Measurements from ENCODE around the gene GNG10. TPM values are rescaled to one million over a fixed set of nuclear protein-coding genes. Genes with fewer than 3 reads are reported as not detected.

The GNG10 gene
- total RNA-seq, 4 donors from 2014 or later = 9.0 to 54.9 (median 37.8) TPM

DNA sequence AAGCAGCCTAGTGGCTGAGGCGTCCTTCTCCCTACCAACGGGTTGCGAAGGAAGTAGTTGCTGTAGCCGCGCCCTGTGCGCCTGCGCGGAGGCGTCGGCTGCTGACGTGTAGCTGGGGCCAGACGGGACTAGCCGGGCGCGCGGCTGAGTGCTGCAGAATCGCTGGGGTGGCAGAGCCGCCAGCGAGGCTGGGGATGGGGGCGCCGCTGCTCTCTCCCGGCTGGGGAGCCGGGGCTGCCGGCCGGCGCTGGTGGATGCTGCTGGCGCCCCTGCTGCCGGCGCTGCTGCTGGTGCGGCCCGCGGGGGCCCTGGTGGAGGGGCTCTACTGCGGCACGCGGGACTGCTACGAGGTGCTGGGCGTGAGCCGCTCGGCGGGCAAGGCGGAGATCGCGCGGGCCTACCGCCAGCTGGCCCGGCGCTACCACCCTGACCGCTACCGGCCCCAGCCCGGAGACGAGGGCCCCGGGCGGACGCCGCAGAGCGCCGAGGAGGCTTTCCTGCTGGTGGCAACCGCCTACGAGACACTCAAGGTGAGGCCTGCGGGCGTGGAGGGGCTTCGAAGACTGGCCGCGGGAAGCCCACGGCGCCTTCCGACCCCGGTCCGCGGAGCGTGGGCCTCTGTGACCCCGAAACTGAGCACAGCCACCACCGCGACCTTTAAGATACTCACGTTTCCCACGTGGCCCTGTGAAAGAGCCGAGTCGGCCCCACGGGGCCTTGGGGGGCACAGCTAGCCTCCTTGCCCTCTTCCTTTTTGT lies 30.0 kb upstream of the GNG10 start, which contains the start of gene DNAJC25:
Gene DNAJC25, plus strand, starts transcription at position 121 of the 758 bp plus-strand sequence. Its CDS starts 74 bp downstream, at position 195.
- Histone ChIP-seq H3K9me3 (no peaks in the 10 kb centered on the region), H3K4me3 (peak within 1 kb of the TSS; percentile 80 to 97 (median 88)), H3K36me3 (no peaks in the 10 kb centered on the region), H3K4me1 (peaks cover 19 to 54% (median 19%) of the 10 kb centered on the region in 3 donors), H3K27ac (peak within 1 kb of the TSS; percentile 87 to 96 (median 94)), H3K27me3 (no peaks in the 10 kb centered on the region)
- WGBS, 2 donors = 0% methylated on average over 8 to 24 of the region's 79 CpGs
- intact Hi-C loops (cut with DNase I) = no loop called here
- peak; percentile 82 for DNase-seq
- TF ChIP-seq POLR2A (IDR thresholded peaks at IDR 0.05) = peak in 3 of 4 donors; percentile 99 to 100 (median 100)
- TF ChIP-seq, protein P1, sequence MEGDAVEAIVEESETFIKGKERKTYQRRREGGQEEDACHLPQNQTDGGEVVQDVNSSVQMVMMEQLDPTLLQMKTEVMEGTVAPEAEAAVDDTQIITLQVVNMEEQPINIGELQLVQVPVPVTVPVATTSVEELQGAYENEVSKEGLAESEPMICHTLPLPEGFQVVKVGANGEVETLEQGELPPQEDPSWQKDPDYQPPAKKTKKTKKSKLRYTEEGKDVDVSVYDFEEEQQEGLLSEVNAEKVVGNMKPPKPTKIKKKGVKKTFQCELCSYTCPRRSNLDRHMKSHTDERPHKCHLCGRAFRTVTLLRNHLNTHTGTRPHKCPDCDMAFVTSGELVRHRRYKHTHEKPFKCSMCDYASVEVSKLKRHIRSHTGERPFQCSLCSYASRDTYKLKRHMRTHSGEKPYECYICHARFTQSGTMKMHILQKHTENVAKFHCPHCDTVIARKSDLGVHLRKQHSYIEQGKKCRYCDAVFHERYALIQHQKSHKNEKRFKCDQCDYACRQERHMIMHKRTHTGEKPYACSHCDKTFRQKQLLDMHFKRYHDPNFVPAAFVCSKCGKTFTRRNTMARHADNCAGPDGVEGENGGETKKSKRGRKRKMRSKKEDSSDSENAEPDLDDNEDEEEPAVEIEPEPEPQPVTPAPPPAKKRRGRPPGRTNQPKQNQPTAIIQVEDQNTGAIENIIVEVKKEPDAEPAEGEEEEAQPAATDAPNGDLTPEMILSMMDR (IDR thresholded peaks at IDR 0.05) = peak in 2 of 6 experiments; percentile 23 to 35

DNA sequence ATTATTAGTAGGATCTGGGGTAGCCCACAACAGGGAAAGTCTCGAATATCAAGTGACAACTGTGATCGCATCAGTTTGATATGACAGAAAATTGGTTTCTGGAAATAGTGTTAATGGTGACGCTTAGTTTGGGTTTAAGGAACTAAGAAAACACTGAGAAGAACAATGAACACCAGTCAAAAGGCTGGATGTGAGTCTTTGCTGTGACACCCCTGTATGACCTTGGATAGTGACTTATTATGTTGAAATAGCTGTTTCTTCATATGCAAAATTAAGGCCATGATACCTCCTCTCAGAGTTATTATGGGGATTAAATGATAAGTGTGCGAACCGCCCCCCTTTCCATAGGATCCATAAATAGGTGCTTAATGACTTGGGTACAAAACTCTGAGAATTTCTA lies 29.3 kb upstream of the GNG10 start:
- peak overlapping the region; percentile 87 to 96 (median 94) for H3K27ac ChIP-seq
- H3K9me3 ChIP-seq = no peaks in the 10 kb centered on the region
- H3K4me3 ChIP-seq = peak overlapping the region; percentile 80 to 97 (median 88)
- H3K27me3 ChIP-seq = no peaks in the 10 kb centered on the region
- WGBS, 2 donors = 22 to 27% methylated on average over 5 of the region's 5 CpGs
- no peaks in the 10 kb centered on the region for H3K36me3 ChIP-seq
- H3K4me1 ChIP-seq = peaks cover 19 to 54% (median 19%) of the 10 kb centered on the region in 3 donors
- no peak for DNase-seq
- intact Hi-C loops (cut with DNase I) = no loop called here
- no peak for TF ChIP-seq POLR2A (IDR thresholded peaks at IDR 0.05)
- TF ChIP-seq, protein P1 (IDR thresholded peaks at IDR 0.05) = no peak

- H3K4me3 ChIP-seq = peak overlapping the region in 1 of 4 donors; percentile 88
- 75 to 78% methylated on average over 7 of the region's 7 CpGs for WGBS, 2 donors
- no peaks in the 10 kb centered on the region for H3K27me3 ChIP-seq
- no peak for TF ChIP-seq POLR2A (IDR thresholded peaks at IDR 0.05)
- TF ChIP-seq, protein P1 (IDR thresholded peaks at IDR 0.05) = no peak
- no peak overlapping the region for H3K27ac ChIP-seq
- no peaks in the 10 kb centered on the region for H3K36me3 ChIP-seq
- no peaks in the 10 kb centered on the region for H3K9me3 ChIP-seq
- intact Hi-C loops (cut with DNase I) = no loop called here
- peaks cover 19 to 57% (median 19%) of the 10 kb centered on the region in 3 donors for H3K4me1 ChIP-seq
- DNase-seq = no peak
Measured at GRCh38 chr9:111632695-111633388, 28.6 kb upstream of the GNG10 start.

DNA sequence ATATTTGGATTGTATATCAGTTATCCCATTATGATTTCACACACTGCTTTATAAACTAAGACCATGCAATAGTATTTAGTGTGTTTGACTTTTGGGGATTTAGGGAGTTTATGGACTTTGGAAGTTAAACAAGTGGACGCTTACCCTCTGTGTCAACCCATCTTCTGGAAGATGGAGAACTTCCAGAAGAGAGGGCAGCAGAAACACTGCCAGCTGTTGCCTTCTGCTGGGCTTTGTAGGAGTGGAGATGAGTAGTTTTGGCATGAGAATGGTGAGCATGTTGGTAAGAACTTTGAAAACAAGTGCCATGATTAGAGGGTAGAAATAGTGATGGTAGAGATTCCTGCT lies 28.0 kb upstream of the GNG10 start:
- intact Hi-C loops (cut with DNase I) = no loop called here
- Histone ChIP-seq H3K36me3 (no peaks in the 10 kb centered on the region), H3K9me3 (no peaks in the 10 kb centered on the region), H3K4me1 (peaks cover 19 to 62% (median 19%) of the 10 kb centered on the region in 3 donors), H3K27ac (no peak overlapping the region), H3K4me3 (no peak overlapping the region), H3K27me3 (no peaks in the 10 kb centered on the region)
- 71 to 89% methylated on average over 1 of the region's 1 CpG for WGBS, 2 donors
- TF ChIP-seq, protein P1 (IDR thresholded peaks at IDR 0.05) = no peak
- no peak for TF ChIP-seq POLR2A (IDR thresholded peaks at IDR 0.05)
- DNase-seq = no peak

- WGBS, 2 donors = 35 to 76% methylated on average over 1 of the region's 1 CpG
- no peak overlapping the region for H3K27ac ChIP-seq
- DNase-seq = no peak
- no peak overlapping the region for H3K4me3 ChIP-seq
- intact Hi-C loops (cut with DNase I) = no loop called here
- H3K27me3 ChIP-seq = no peaks in the 10 kb centered on the region
- no peaks in the 10 kb centered on the region for H3K9me3 ChIP-seq
- peaks cover 19 to 68% (median 22%) of the 10 kb centered on the region in 3 donors for H3K4me1 ChIP-seq
- TF ChIP-seq, protein P1 (IDR thresholded peaks at IDR 0.05) = no peak
- no peak for TF ChIP-seq POLR2A (IDR thresholded peaks at IDR 0.05)
- H3K36me3 ChIP-seq = no peaks in the 10 kb centered on the region
Measured at GRCh38 chr9:111634860-111635259, 26.5 kb upstream of the GNG10 start.
